ENCODE results near the gene PLEKHA1. TPM values are rescaled to one million over a fixed set of nuclear protein-coding genes. Genes with fewer than 3 reads are reported as not detected.

PLEKHA1 gene
- polyA plus RNA-seq, 1 of the 3 experiments (the other 2 are of a cell fraction): 8.4 TPM

- no peaks in the 10 kb centered on the region for H4K20me1 ChIP-seq (ENCODE audit: insufficient read depth)
- no peak overlapping the region for H3K27ac ChIP-seq (ENCODE audit: low read depth in 2 of 2, low read length in 1 of 2)
- no peak for DNase-seq
- H3K9me3 ChIP-seq: no peaks in the 10 kb centered on the region
- no peak overlapping the region for H2AFZ ChIP-seq (ENCODE audit: low read depth)
- H3K9ac ChIP-seq: no peak overlapping the region
- H3K4me2 ChIP-seq: no peak overlapping the region
- H3K79me2 ChIP-seq (ENCODE audit: insufficient read depth): no peaks in the 10 kb centered on the region
- H3K36me3 ChIP-seq (replicated peaks in 1 of 2; ENCODE audit: control insufficient read depth in 1 of 2, insufficient read depth in 2 of 2, low read length in 1 of 2): no peaks in the 10 kb centered on the region
- ChIA-PET CTCF (interaction anchor here (1.5 to 4.4 kb wide), 2 partner anchors 32 to 44 kb away, joined by 3 to 18 read pairs; partner anchors contain the start of gene PLEKHA1), POLR2A (no interaction called here)
- TF ChIP-seq FOXM1 (IDR thresholded peaks at IDR 0.05; ENCODE audit: low read depth) (no peak), YY1 (IDR thresholded peaks at IDR 0.05; ENCODE audit: low read depth) (no peak), FOXJ3 (CRISPR knock-in tag; IDR thresholded peaks at IDR 0.05) (no peak), CTCF (IDR thresholded peaks at IDR 0.05) (no peak), EZH2phosphoT487 (IDR thresholded peaks at IDR 0.05; ENCODE audit: borderline replicate concordance, low read depth) (no peak), NRF1 (IDR thresholded peaks at IDR 0.05; ENCODE audit: low read depth, low read length) (no peak), CHD2 (IDR thresholded peaks at IDR 0.05; ENCODE audit: low read length, partially characterized antibody) (no peak), SIN3A (IDR thresholded peaks at IDR 0.05; ENCODE audit: borderline replicate concordance, low read depth, low read length) (no peak), JUND (IDR thresholded peaks at IDR 0.05) (no peak), ZBTB33 (IDR thresholded peaks at IDR 0.05; ENCODE audit: borderline replicate concordance, low read depth) (no peak), USF1 (IDR thresholded peaks at IDR 0.05; ENCODE audit: borderline replicate concordance, low read depth) (no peak), RXRA (IDR thresholded peaks at IDR 0.05; ENCODE audit: borderline replicate concordance, low read depth) (no peak), RFX5 (IDR thresholded peaks at IDR 0.05; ENCODE audit: low read length) (no peak), MAX (IDR thresholded peaks at IDR 0.05; ENCODE audit: low read depth) (no peak), RCOR1 (IDR thresholded peaks at IDR 0.05; ENCODE audit: low read length) (no peak), EP300 (IDR thresholded peaks at IDR 0.05; ENCODE audit: borderline replicate concordance in 1 of 2, low read depth in 1 of 2, low read length in 1 of 2) (no peak), ELF1 (IDR thresholded peaks at IDR 0.05) (no peak), PBX3 (IDR thresholded peaks at IDR 0.05) (no peak), TEAD4 (IDR thresholded peaks at IDR 0.05; ENCODE audit: borderline replicate concordance, insufficient read depth) (no peak)
- H3K9me2 ChIP-seq: no peaks in the 10 kb centered on the region
- WGBS (ENCODE audit: low lambda C conversion rate): 59% methylated on average over 7 of the region's 7 CpGs
- no peak overlapping the region for H3K4me3 ChIP-seq (ENCODE audit: low read depth in 2 of 2, low read length in 1 of 2)
- H3K4me1 ChIP-seq (ENCODE audit: control insufficient read depth in 1 of 2, insufficient read depth in 2 of 2, low read depth in 1 of 2, low read length in 1 of 2): no peaks in the 10 kb centered on the region
- no peaks in the 10 kb centered on the region for H3F3A ChIP-seq (replicated peaks; ENCODE audit: insufficient read depth)
- no peaks in the 10 kb centered on the region; the same call in 1 of the 2 replicates for H3K27me3 ChIP-seq (ENCODE audit: insufficient read depth)
These were observed 43.4 kb upstream of the PLEKHA1 start for GRCh38 chr10:122331100-122331499.
